GM12878 (cell line): ENCODE measurements around the gene SUFU. TPM values are rescaled to one million over a fixed set of nuclear protein-coding genes. Genes with fewer than 3 reads are reported as not detected.

Source experiments
- ATAC-seq: fragments of 200-7000 bp; cut with Tn5 transposase; 3 replicates; pipeline ENCODE4 v1.9.1; 2020; ENCODE audit warnings: mild to moderate bottlenecking, moderate library complexity
- BruUV-seq: library from RNA; stranded (reverse); fragments of 400-500 nt; replicated peaks from 2 replicates; lab custom pipeline; 2021; lab: Mats Ljungman, UMichigan
- CTCF ChIA-PET: fragments of 300-600 bp; sonication (Branson Sonifier 250); formaldehyde crosslinking; extraction: SDS; loops from one replicate; lab custom pipeline; 2021; ENCODE audit warnings: inconsistent platforms; lab: Yijun Ruan, JAX
- POLR2A ChIA-PET: fragments of 350-600 bp; formaldehyde crosslinking; extraction: SDS; loops from one replicate; lab custom pipeline; 2021; ENCODE audit warnings: inconsistent platforms; lab: Charles Lee
- RAD21 ChIA-PET: fragments of 300-600 bp; sonication (Branson Sonifier 250); formaldehyde crosslinking; loops from one replicate; lab custom pipeline; 2023; ENCODE audit warnings: antibody characterized with exemption; ENCODE audit not compliant: unreplicated experiment; lab: Charles Lee
- SMC1A ChIA-PET: fragments of 300-600 bp; sonication (Branson Sonifier 250); formaldehyde crosslinking; loops from one replicate; lab custom pipeline; 2023; ENCODE audit not compliant: unreplicated experiment, uncharacterized antibody; lab: Charles Lee
- DNase-seq: peaks from one replicate; pipeline ENCODE4 v3.0.0-alpha.2; 2011; ENCODE audit warnings: low read depth, low spot score
- FAIRE-seq: peaks from 3 replicates; lab custom pipeline; 2011; peaks lifted over from hg19 to GRCh38; lab: Jason Lieb, UNC
- H2AFZ ChIP-seq: 2 replicates; pipeline ENCODE4 v1.6.0; 2011; ENCODE audit warnings: low read depth, low read length, control low read depth; ENCODE audit not compliant: control insufficient read depth
- H3K27ac ChIP-seq: 2 replicates; pipeline ENCODE4 v1.5.1; 2011; ENCODE audit warnings: control low read depth; ENCODE audit not compliant: control insufficient read depth, insufficient read depth
- H3K27me3 ChIP-seq, 2 experiments: replicated peaks in 1 of 2; 2 replicates each; pipeline versions ENCODE4 v1.6.0 to v1.6.1; 2011; ENCODE audit warnings: low read length in 1 of 2; ENCODE audit not compliant: control insufficient read depth in 2 of 2, insufficient read depth in 2 of 2
- H3K36me3 ChIP-seq, 2 experiments: 2 replicates each; pipeline ENCODE4 v1.5.1; 2011; ENCODE audit warnings: low read length in 1 of 2; ENCODE audit not compliant: control insufficient read depth in 2 of 2, insufficient read depth in 2 of 2
- H3K4me1 ChIP-seq: 2 replicates; pipeline ENCODE4 v1.6.1; 2011; ENCODE audit warnings: mild to moderate bottlenecking, low read length, moderate library complexity, mixed read lengths; ENCODE audit not compliant: control insufficient read depth, insufficient read depth
- H3K4me2 ChIP-seq: 2 replicates; pipeline ENCODE4 v1.6.0; 2011; ENCODE audit warnings: control low read depth; ENCODE audit not compliant: control insufficient read depth, insufficient read depth
- H3K4me3 ChIP-seq: fragments of 200-600 bp; sonication (generic); 2 replicates; pipeline ENCODE4 v1.5.1; 2016
- H3K79me2 ChIP-seq: 2 replicates; pipeline ENCODE4 v1.6.0; 2011; ENCODE audit warnings: low read length; ENCODE audit not compliant: control insufficient read depth, insufficient read depth
- H3K9ac ChIP-seq: 2 replicates; pipeline ENCODE4 v1.8.0; 2011; ENCODE audit warnings: low read length, control low read depth, mixed read lengths; ENCODE audit not compliant: control insufficient read depth, insufficient read depth
- H3K9me3 ChIP-seq: replicated peaks from 3 replicates; pipeline ENCODE4 v1.5.1; 2011; ENCODE audit warnings: mild to moderate bottlenecking, low read length; ENCODE audit not compliant: control insufficient read depth, insufficient read depth
- H4K20me1 ChIP-seq: 2 replicates; pipeline ENCODE4 v1.6.0; 2011; ENCODE audit not compliant: control insufficient read depth, insufficient read depth
- CBFB ChIP-seq: IDR thresholded peaks from 2 replicates; pipeline ENCODE4 v1.6.1; 2016; ENCODE audit warnings: antibody characterized with exemption, low read depth
- CHD1 ChIP-seq: IDR thresholded peaks from 2 replicates; pipeline ENCODE4 v1.6.1; 2012; ENCODE audit warnings: low read depth, low read length, improper control_type of control experiment
- CHD4 ChIP-seq: fragments of 200-600 bp; sonication (generic); IDR thresholded peaks from 2 replicates; pipeline ENCODE4 v1.6.1; 2016; ENCODE audit warnings: mild to moderate bottlenecking
- EZH2 ChIP-seq: IDR thresholded peaks from 2 replicates; pipeline ENCODE4 v1.6.1; 2012; ENCODE audit warnings: low read depth, mild to moderate bottlenecking, control low read depth, inconsistent platforms, low read length, borderline replicate concordance; ENCODE audit not compliant: control insufficient read depth
- HDAC2 ChIP-seq: fragments of 200-600 bp; sonication (generic); IDR thresholded peaks from 2 replicates; pipeline ENCODE4 v1.6.1; 2017
- HDAC6 ChIP-seq: fragments of 200-600 bp; sonication (generic); IDR thresholded peaks from one replicate; pipeline ENCODE4 v1.8.0; 2017; ENCODE audit warnings: antibody characterized with exemption; ENCODE audit not compliant: unreplicated experiment
- MYB ChIP-seq: fragments of 150-350 bp; IDR thresholded peaks from 2 replicates; pipeline ENCODE4 v1.6.1; 2014; ENCODE audit warnings: mild to moderate bottlenecking, low read depth, low read length, borderline replicate concordance
- MYC ChIP-seq: IDR thresholded peaks from 2 replicates; pipeline ENCODE4 v1.6.1; 2011; ENCODE audit warnings: mild to moderate bottlenecking, low read length, moderate library complexity, inconsistent platforms; ENCODE audit not compliant: insufficient read depth, insufficient replicate concordance, insufficient read length, severe bottlenecking
- WGBS: methylation state at CpG from one replicate; pipeline ENCODE4 v1.1.6; 2016; ENCODE audit warnings: low lambda C conversion rate; ENCODE audit not compliant: insufficient replicate concordance, insufficient coverage; ENCODE audit errors: missing lambda C conversion rate; 5-methylcytosine and 5-hydroxymethylcytosine counted together
- in situ Hi-C: fragments of 300-500 bp; cut with MboI; formaldehyde crosslinking; loops from 9 replicates; pipeline ENCODE4 v1.14.3; 2018; ENCODE audit warnings: mixed read lengths
- intact Hi-C: fragments of 100-400 bp; cut with micrococcal nuclease; formaldehyde crosslinking; loops from one replicate; pipeline ENCODE4 v1.14.2; 2022; ENCODE audit not compliant: unreplicated experiment
- polyA plus RNA-seq, 11 experiments: library from polyadenylated mRNA; depleted of rRNA in 4 of 11; unstranded in 6 of 11; stranded (reverse) in 5 of 11; fragments of >200 nt; fragmentation: Nextera tagmentation in 4 of 11; fragmentation: Illumina TruSeq in 1 of 11; extraction: Ambion mirVana in 4 of 11; extraction: Trizol in 1 of 11; gene quantifications; 1 replicate in 1 of 11; 2 replicates in 10 of 11; pipeline versions ENCODE4 v1.2.1 to v1.2.3, GENCODE V29; 2011 to 2016; ENCODE audit warnings: inconsistent platforms in 2 of 11, missing spikeins in 2 of 11, low read depth in 1 of 11
- total RNA-seq, 4 experiments: library from RNA; depleted of rRNA in 3 of 4; stranded (reverse); fragments of >200 nt in 3 of 4; fragmentation: Illumina TruSeq in 1 of 4; extraction: Trizol in 1 of 4; gene quantifications; 2 replicates each; pipeline versions ENCODE4 v1.2.1 to v1.2.3, GENCODE V29; 2013 to 2021

The SUFU gene
- total and polyA plus RNA-seq, 10 of the 15 experiments (the other 5 are each of a cell fraction or from before 2014, with no cell fraction given): 0.68 to 7.7 (median 2.4) TPM

GRCh38 chr10:102514487-102515311 lies 10.9 kb downstream of the SUFU start:
- no peak overlapping the region for H3K4me2 ChIP-seq
- H3K4me3 ChIP-seq: no peak overlapping the region
- TF ChIP-seq EZH2 (no peak), MYC (no peak), CHD1 (no peak), MYB (no peak), CHD4 (no peak), CBFB (no peak), HDAC6 (no peak), HDAC2 (no peak)
- no peak for DNase-seq
- no peak overlapping the region for H2AFZ ChIP-seq
- no peak for FAIRE-seq
- H4K20me1 ChIP-seq: no peaks in the 10 kb centered on the region
- SMC1A ChIA-PET: no interaction called here
- POLR2A ChIA-PET: no interaction called here
- peaks cover 13% of the 10 kb centered on the region for H3K4me1 ChIP-seq
- no TSS peak for BruUV-seq
- peaks cover 8 to 20% of the 10 kb centered on the region in 2 experiments; a peak in 3 of 4 replicates for H3K36me3 ChIP-seq
- no peak for ATAC-seq
- intact Hi-C loops (no loop called here), in situ Hi-C loops (no loop called here)
- H3K9me3 ChIP-seq: no peaks in the 10 kb centered on the region
- no peaks in the 10 kb centered on the region for H3K79me2 ChIP-seq
- no peaks in the 10 kb centered on the region for H3K27me3 ChIP-seq
- H3K27ac ChIP-seq: no peak overlapping the region
- H3K9ac ChIP-seq: no peak overlapping the region
- RAD21 ChIA-PET: interaction anchor here (0.7 to 3.7 kb wide), 3 partner anchors 11 to 642 kb away, joined by 3 to 29 read pairs (median 4); partner anchors contain the start of genes ACTR1A and SUFU
- WGBS: 88% methylated on average over 12 of the region's 12 CpGs
- CTCF ChIA-PET: interaction anchor here (1.6 to 14.7 kb wide), 2 partner anchors 25 to 66 kb away, joined by 4 to 325 read pairs; no protein-coding TSS in a partner anchor
